SK-N-SH treated with all-trans-retinoic acid at 6 μM for 48 hours (cell line): ENCODE measurements around the gene TPPP.

ENCODE experiments used
- ATAC-seq: fragments of 200-7000 bp; cut with Tn5 transposase; 3 replicates; pipeline ENCODE4 v1.9.1; 2020; ENCODE audit warnings: mild to moderate bottlenecking, moderate library complexity
- ARNTL ChIP-seq: fragments of 450-650 bp; formaldehyde crosslinking; IDR thresholded peaks from 2 replicates; pipeline ENCODE4 v1.5.0; 2020; ENCODE audit warnings: low read depth, mild to moderate bottlenecking, moderate library complexity, borderline replicate concordance
- BACH2 ChIP-seq: fragments of 250-450 bp; sonication (Bioruptor Pico); IDR thresholded peaks from 2 replicates; pipeline ENCODE4 v1.9.0; 2021; ENCODE audit warnings: mild to moderate bottlenecking, borderline replicate concordance
- CSDC2 ChIP-seq: fragments of 250-450 bp; sonication (Bioruptor Pico); IDR thresholded peaks from 2 replicates; pipeline ENCODE4 v1.5.0; 2020; ENCODE audit warnings: mild to moderate bottlenecking, moderate library complexity
- ESRRG ChIP-seq: fragments of 250-450 bp; sonication (Bioruptor Pico); IDR thresholded peaks from 2 replicates; pipeline ENCODE4 v1.6.1; 2021; ENCODE audit warnings: mild to moderate bottlenecking
- GLIS3 ChIP-seq: fragments of 250-450 bp; sonication (Bioruptor Pico); IDR thresholded peaks from 2 replicates; pipeline ENCODE4 v1.5.0; 2020; ENCODE audit warnings: mild to moderate bottlenecking, moderate library complexity
- ISL1 ChIP-seq: fragments of 250-450 bp; sonication (Bioruptor Pico); IDR thresholded peaks from 2 replicates; pipeline ENCODE4 v2.1.2; 2022; ENCODE audit warnings: mild to moderate bottlenecking, moderate library complexity
- OSR1 ChIP-seq: fragments of 250-450 bp; sonication (Bioruptor Pico); IDR thresholded peaks from 2 replicates; pipeline ENCODE4 v1.8.0; 2022; ENCODE audit warnings: moderate library complexity, mild to moderate bottlenecking, inconsistent platforms
- SNAI2 ChIP-seq: fragments of 250-450 bp; sonication (Bioruptor Pico); IDR thresholded peaks from 2 replicates; pipeline ENCODE4 v1.5.0; 2020; ENCODE audit warnings: mild to moderate bottlenecking, moderate library complexity
- TCF4 ChIP-seq: fragments of 250-450 bp; sonication (Bioruptor Pico); IDR thresholded peaks from 2 replicates; pipeline ENCODE4 v1.8.0; 2021; ENCODE audit warnings: mild to moderate bottlenecking, moderate library complexity, borderline replicate concordance
- TOX ChIP-seq: fragments of 250-450 bp; sonication (Bioruptor Pico); IDR thresholded peaks from 2 replicates; pipeline ENCODE4 v1.8.0; 2021; ENCODE audit warnings: mild to moderate bottlenecking, moderate library complexity, borderline replicate concordance
- ZC3H10 ChIP-seq: fragments of 250-450 bp; sonication (Bioruptor Pico); IDR thresholded peaks from 2 replicates; pipeline ENCODE4 v1.5.1; 2021; ENCODE audit warnings: mild to moderate bottlenecking, moderate library complexity
- ZFP3 ChIP-seq: fragments of 250-450 bp; sonication (Bioruptor Pico); IDR thresholded peaks from 2 replicates; pipeline ENCODE4 v1.5.0; 2020; ENCODE audit warnings: mild to moderate bottlenecking, moderate library complexity
- ZFP30 ChIP-seq: fragments of 450-650 bp; formaldehyde crosslinking; IDR thresholded peaks from 2 replicates; pipeline ENCODE4 v1.5.0; 2022; ENCODE audit warnings: mild to moderate bottlenecking, moderate library complexity
- ZNF565 ChIP-seq: fragments of 450-650 bp; formaldehyde crosslinking; conservative IDR thresholded peaks from 2 replicates; pipeline ENCODE4 v1.5.0; 2020; ENCODE audit warnings: low read depth, mild to moderate bottlenecking, moderate library complexity
- ZNF70 ChIP-seq: fragments of 450-650 bp; formaldehyde crosslinking; IDR thresholded peaks from 2 replicates; pipeline ENCODE4 v1.5.0; 2020; ENCODE audit warnings: mild to moderate bottlenecking, moderate library complexity
- TF ChIP-seq, protein P1 (sequence below): fragments of 250-450 bp; sonication (Bioruptor Pico); IDR thresholded peaks from 2 replicates; pipeline ENCODE4 v1.8.0; 2021; ENCODE audit warnings: low read depth, mild to moderate bottlenecking, moderate library complexity, borderline replicate concordance
- TF ChIP-seq, protein P2 (sequence below): fragments of 250-450 bp; sonication (Bioruptor Pico); IDR thresholded peaks from 2 replicates; pipeline ENCODE4 v1.5.1; 2020; ENCODE audit warnings: low read depth, mild to moderate bottlenecking, moderate library complexity
- TF ChIP-seq, protein P3 (sequence below): fragments of 250-450 bp; sonication (Bioruptor Pico); IDR thresholded peaks from 2 replicates; pipeline ENCODE4 v1.5.0; 2020; ENCODE audit warnings: mild to moderate bottlenecking, moderate library complexity
- TF ChIP-seq, protein P4 (sequence below): fragments of 250-450 bp; sonication (Bioruptor Pico); IDR thresholded peaks from 2 replicates; pipeline ENCODE4 v1.5.1; 2021; ENCODE audit warnings: mild to moderate bottlenecking, moderate library complexity
- TF ChIP-seq, protein P5 (sequence below): fragments of 250-450 bp; sonication (Bioruptor Pico); IDR thresholded peaks from 2 replicates; pipeline ENCODE4 v1.8.0; 2020; ENCODE audit warnings: mild to moderate bottlenecking, moderate library complexity, borderline replicate concordance

TPPP gene

DNA sequence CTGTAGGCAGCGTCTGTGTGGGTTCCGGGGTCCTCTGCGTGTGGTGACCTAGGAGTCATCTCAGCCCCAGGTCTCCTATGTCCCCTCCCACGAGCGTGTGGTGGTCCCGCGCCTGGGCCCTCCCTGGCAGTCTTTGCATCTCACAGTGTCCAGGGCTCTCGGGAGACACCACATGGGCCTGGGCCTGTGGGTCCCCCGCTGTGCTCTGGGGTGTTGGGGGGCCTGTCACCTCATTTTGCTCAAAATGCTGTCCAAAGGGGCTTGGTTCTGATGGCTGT lies 54.0 kb downstream of the TPPP start:
- no peak for TF ChIP-seq BACH2 (CRISPR knock-in tag)
- TF ChIP-seq ARNTL = no peak
- no peak for TF ChIP-seq CSDC2 (CRISPR knock-in tag)
- no peak for TF ChIP-seq GLIS3 (CRISPR knock-in tag)
- TF ChIP-seq ZFP30 (CRISPR knock-in tag) = no peak
- no peak for TF ChIP-seq ZNF565 (CRISPR knock-in tag)
- TF ChIP-seq SNAI2 = no peak
- no peak for TF ChIP-seq TCF4 (CRISPR knock-in tag)
- TF ChIP-seq, protein P1, sequence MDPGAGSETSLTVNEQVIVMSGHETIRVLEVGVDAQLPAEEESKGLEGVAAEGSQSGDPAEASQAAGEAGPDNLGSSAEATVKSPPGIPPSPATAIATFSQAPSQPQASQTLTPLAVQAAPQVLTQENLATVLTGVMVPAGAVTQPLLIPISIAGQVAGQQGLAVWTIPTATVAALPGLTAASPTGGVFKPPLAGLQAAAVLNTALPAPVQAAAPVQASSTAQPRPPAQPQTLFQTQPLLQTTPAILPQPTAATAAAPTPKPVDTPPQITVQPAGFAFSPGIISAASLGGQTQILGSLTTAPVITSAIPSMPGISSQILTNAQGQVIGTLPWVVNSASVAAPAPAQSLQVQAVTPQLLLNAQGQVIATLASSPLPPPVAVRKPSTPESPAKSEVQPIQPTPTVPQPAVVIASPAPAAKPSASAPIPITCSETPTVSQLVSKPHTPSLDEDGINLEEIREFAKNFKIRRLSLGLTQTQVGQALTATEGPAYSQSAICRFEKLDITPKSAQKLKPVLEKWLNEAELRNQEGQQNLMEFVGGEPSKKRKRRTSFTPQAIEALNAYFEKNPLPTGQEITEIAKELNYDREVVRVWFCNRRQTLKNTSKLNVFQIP = no peak
- TF ChIP-seq, protein P2, sequence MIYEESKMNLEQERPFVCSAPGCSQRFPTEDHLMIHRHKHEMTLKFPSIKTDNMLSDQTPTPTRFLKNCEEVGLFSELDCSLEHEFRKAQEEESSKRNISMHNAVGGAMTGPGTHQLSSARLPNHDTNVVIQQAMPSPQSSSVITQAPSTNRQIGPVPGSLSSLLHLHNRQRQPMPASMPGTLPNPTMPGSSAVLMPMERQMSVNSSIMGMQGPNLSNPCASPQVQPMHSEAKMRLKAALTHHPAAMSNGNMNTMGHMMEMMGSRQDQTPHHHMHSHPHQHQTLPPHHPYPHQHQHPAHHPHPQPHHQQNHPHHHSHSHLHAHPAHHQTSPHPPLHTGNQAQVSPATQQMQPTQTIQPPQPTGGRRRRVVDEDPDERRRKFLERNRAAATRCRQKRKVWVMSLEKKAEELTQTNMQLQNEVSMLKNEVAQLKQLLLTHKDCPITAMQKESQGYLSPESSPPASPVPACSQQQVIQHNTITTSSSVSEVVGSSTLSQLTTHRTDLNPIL (CRISPR knock-in tag) = no peak
- no peak for TF ChIP-seq ZNF70 (CRISPR knock-in tag)
- TF ChIP-seq, protein P3, sequence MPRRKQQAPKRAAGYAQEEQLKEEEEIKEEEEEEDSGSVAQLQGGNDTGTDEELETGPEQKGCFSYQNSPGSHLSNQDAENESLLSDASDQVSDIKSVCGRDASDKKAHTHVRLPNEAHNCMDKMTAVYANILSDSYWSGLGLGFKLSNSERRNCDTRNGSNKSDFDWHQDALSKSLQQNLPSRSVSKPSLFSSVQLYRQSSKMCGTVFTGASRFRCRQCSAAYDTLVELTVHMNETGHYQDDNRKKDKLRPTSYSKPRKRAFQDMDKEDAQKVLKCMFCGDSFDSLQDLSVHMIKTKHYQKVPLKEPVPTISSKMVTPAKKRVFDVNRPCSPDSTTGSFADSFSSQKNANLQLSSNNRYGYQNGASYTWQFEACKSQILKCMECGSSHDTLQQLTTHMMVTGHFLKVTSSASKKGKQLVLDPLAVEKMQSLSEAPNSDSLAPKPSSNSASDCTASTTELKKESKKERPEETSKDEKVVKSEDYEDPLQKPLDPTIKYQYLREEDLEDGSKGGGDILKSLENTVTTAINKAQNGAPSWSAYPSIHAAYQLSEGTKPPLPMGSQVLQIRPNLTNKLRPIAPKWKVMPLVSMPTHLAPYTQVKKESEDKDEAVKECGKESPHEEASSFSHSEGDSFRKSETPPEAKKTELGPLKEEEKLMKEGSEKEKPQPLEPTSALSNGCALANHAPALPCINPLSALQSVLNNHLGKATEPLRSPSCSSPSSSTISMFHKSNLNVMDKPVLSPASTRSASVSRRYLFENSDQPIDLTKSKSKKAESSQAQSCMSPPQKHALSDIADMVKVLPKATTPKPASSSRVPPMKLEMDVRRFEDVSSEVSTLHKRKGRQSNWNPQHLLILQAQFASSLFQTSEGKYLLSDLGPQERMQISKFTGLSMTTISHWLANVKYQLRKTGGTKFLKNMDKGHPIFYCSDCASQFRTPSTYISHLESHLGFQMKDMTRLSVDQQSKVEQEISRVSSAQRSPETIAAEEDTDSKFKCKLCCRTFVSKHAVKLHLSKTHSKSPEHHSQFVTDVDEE (CRISPR knock-in tag) = no peak
- TF ChIP-seq, protein P4, sequence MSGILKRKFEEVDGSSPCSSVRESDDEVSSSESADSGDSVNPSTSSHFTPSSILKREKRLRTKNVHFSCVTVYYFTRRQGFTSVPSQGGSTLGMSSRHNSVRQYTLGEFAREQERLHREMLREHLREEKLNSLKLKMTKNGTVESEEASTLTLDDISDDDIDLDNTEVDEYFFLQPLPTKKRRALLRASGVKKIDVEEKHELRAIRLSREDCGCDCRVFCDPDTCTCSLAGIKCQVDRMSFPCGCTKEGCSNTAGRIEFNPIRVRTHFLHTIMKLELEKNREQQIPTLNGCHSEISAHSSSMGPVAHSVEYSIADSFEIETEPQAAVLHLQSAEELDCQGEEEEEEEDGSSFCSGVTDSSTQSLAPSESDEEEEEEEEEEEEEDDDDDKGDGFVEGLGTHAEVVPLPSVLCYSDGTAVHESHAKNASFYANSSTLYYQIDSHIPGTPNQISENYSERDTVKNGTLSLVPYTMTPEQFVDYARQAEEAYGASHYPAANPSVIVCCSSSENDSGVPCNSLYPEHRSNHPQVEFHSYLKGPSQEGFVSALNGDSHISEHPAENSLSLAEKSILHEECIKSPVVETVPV (CRISPR knock-in tag) = no peak
- no peak for TF ChIP-seq ESRRG (CRISPR knock-in tag)
- no peak for TF ChIP-seq OSR1 (CRISPR knock-in tag)
- no peak for TF ChIP-seq ISL1
- no peak for TF ChIP-seq ZFP3 (CRISPR knock-in tag)
- ATAC-seq = no peak

DNA sequence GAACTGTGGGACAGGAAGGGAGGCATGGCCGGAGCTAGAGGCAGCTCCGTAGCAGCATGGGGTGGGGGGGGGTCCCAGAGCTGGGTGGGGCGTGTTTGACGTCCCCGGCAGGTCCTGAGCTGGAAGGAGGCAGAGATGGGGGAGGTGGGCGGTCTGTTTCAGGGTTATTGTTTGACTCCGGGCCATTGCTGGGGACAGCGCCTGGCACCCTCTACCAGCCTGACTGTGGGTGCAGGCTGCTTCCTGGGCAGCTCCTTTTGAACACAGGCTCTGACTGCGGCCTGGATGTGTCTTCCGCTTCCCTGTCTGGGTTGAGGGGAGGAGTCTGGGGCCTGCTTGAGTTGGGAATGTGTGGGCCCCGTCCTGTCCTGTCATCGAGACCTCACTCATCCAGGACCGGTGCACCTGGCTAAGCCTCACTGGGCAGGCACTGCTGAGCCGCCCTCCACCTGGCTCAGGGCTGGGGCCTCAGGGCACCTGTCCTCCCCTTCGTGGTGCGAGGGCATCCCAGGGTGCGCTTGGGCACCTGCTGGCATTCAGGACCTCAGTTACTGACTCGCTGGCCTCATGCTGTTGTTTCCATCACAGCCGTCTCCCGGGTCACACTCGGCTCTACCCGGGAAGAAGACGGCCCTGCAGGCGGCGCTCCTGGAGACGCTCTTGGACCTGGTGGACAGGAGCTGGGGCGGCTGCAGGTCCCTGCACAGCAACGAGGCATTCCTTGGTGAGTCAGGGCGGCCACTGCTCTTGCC lies 54.5 kb downstream of the TPPP start:
- ATAC-seq = no peak
- TF ChIP-seq TOX (no peak), ZC3H10 (CRISPR knock-in tag) (no peak), TCF4 (CRISPR knock-in tag) (no peak)
- TF ChIP-seq, protein P3 (CRISPR knock-in tag) = no peak
- TF ChIP-seq, protein P5, sequence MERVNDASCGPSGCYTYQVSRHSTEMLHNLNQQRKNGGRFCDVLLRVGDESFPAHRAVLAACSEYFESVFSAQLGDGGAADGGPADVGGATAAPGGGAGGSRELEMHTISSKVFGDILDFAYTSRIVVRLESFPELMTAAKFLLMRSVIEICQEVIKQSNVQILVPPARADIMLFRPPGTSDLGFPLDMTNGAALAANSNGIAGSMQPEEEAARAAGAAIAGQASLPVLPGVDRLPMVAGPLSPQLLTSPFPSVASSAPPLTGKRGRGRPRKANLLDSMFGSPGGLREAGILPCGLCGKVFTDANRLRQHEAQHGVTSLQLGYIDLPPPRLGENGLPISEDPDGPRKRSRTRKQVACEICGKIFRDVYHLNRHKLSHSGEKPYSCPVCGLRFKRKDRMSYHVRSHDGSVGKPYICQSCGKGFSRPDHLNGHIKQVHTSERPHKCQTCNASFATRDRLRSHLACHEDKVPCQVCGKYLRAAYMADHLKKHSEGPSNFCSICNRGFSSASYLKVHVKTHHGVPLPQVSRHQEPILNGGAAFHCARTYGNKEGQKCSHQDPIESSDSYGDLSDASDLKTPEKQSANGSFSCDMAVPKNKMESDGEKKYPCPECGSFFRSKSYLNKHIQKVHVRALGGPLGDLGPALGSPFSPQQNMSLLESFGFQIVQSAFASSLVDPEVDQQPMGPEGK (CRISPR knock-in tag) = no peak
